Measurements from ENCODE around the gene PIF1.

The PIF1 gene

GRCh38 chr15:64773606-64774005, 51.8 kb downstream of the PIF1 start:
- DNase-seq = no peak

- DNase-seq = no peak
These were observed 52.5 kb downstream of the PIF1 start for GRCh38 chr15:64772964-64773363.

GRCh38 chr15:64772488-64772887, 53.0 kb downstream of the PIF1 start:
- no peak for DNase-seq

- DNase-seq = no peak
These were observed 54.8 kb downstream of the PIF1 start for GRCh38 chr15:64770626-64771025.

GRCh38 chr15:64767203-64767602, 58.2 kb downstream of the PIF1 start:
- DNase-seq = no peak

GRCh38 chr15:64766058-64766457, 59.4 kb downstream of the PIF1 start:
- DNase-seq = no peak

All from NCI-H187 (cell line).